K562 (cell line): Measurements from ENCODE around the gene CDK9. TPM values are rescaled to one million over a fixed set of nuclear protein-coding genes. Genes with fewer than 3 reads are reported as not detected.
A peak's percentile ranks its signal among the peaks of the same experiment; 100 is the strongest.

ENCODE experiments used
- ATAC-seq: fragments of 200-7000 bp; cut with Tn5 transposase; 3 replicates; pipeline ENCODE4 v1.9.1; 2020; ENCODE audit warnings: moderate library complexity
- BruUV-seq: library from RNA; stranded (reverse); fragments of 400-500 nt; replicated peaks from 2 replicates; lab custom pipeline; 2021; lab: Mats Ljungman, UMichigan
- CTCF ChIA-PET: fragments of 300-600 bp; formaldehyde crosslinking; extraction: SDS; loops from one replicate; lab custom pipeline; 2021; ENCODE audit warnings: low intra/inter-chr PET ratio; lab: Yijun Ruan, JAX
- POLR2A ChIA-PET: fragments of 300-600, 350-650 bp; sonication (Branson Sonifier 250); formaldehyde crosslinking; extraction: SDS; loops from one replicate; lab custom pipeline; 2021; ENCODE audit warnings: antibody characterized with exemption, inconsistent platforms; lab: Yijun Ruan, JAX
- DNase-seq, 4 experiments: peaks; one replicate each; pipeline versions ENCODE4 v3.0.0 to v3.0.0-alpha.2; 2011 to 2018; ENCODE audit warnings: low spot score in 3 of 4, mixed read lengths in 3 of 4; ENCODE audit errors: extremely low read depth in 1 of 4
- FAIRE-seq: peaks from 2 replicates; lab custom pipeline; 2011; peaks lifted over from hg19 to GRCh38; lab: Jason Lieb, UNC
- H2AFZ ChIP-seq: 2 replicates; pipeline ENCODE4 v1.6.0; 2011; ENCODE audit warnings: low read depth, low read length, control low read depth, inconsistent platforms
- H3K27ac ChIP-seq: fragments of 200-600 bp; 3 replicates; pipeline ENCODE4 v1.8.0; 2011; ENCODE audit warnings: low read depth, mild to moderate bottlenecking, control low read depth, inconsistent platforms, low read length, moderate library complexity, mixed read lengths; ENCODE audit errors: extremely low read depth
- H3K27me3 ChIP-seq, 2 experiments: fragments of 300-600 bp in 1 of 2; 2 replicates in 1 of 2; 3 replicates in 1 of 2; pipeline versions ENCODE4 v1.6.0 to v1.8.0; 2011; ENCODE audit warnings: inconsistent platforms in 2 of 2, low read length in 2 of 2, mild to moderate bottlenecking in 1 of 2, mixed read lengths in 1 of 2, moderate library complexity in 1 of 2; ENCODE audit not compliant: control insufficient read depth in 2 of 2, insufficient read depth in 2 of 2
- H3K36me3 ChIP-seq: fragments of 300-600 bp; 3 replicates; pipeline ENCODE4 v1.8.0; 2011; ENCODE audit warnings: mild to moderate bottlenecking, low read length, inconsistent platforms; ENCODE audit not compliant: control insufficient read depth, insufficient read depth
- H3K4me1 ChIP-seq, 2 experiments: fragments of 200-600 bp in 1 of 2; replicated peaks in 1 of 2; 2 replicates in 1 of 2; 3 replicates in 1 of 2; pipeline versions ENCODE4 v1.5.1 to v1.8.0; 2011; ENCODE audit warnings: inconsistent platforms in 2 of 2, low read length in 2 of 2, mild to moderate bottlenecking in 1 of 2, mixed read lengths in 1 of 2, moderate library complexity in 1 of 2; ENCODE audit not compliant: control insufficient read depth in 2 of 2, insufficient read depth in 2 of 2
- H3K4me2 ChIP-seq: 2 replicates; pipeline ENCODE4 v1.6.1; 2011; ENCODE audit warnings: low read length, control low read depth, inconsistent platforms, mixed read lengths; ENCODE audit not compliant: insufficient read depth
- H3K4me3 ChIP-seq: fragments of 200-600 bp; sonication (generic), shearing (Covaris generic); 2 replicates; pipeline ENCODE4 v1.5.1; 2016; ENCODE audit warnings: control low read depth, inconsistent platforms
- H3K79me2 ChIP-seq: fragments of 200-600 bp; 3 replicates; pipeline ENCODE4 v1.8.0; 2011; ENCODE audit warnings: low read length, inconsistent platforms; ENCODE audit not compliant: control insufficient read depth, insufficient read depth
- H3K9ac ChIP-seq, 2 experiments: 2 replicates each; pipeline versions ENCODE4 v1.6.0 to v1.6.1; 2011; ENCODE audit warnings: low read depth in 2 of 2, low read length in 2 of 2, control low read depth in 1 of 2, inconsistent platforms in 1 of 2, mild to moderate bottlenecking in 1 of 2, mixed read lengths in 1 of 2; ENCODE audit not compliant: insufficient read depth in 1 of 2
- H3K9me1 ChIP-seq: one replicate; pipeline ENCODE4 v1.6.0; 2011; ENCODE audit warnings: inconsistent platforms, mild to moderate bottlenecking, low read length, moderate library complexity; ENCODE audit not compliant: control insufficient read depth, insufficient read depth
- H3K9me3 ChIP-seq: replicated peaks from 2 replicates; pipeline ENCODE4 v1.5.1; 2011; ENCODE audit warnings: low read depth, low read length, inconsistent platforms; ENCODE audit not compliant: control insufficient read depth, insufficient read depth
- H4K20me1 ChIP-seq: replicated peaks from 2 replicates; pipeline ENCODE4 v1.6.1; 2011; ENCODE audit warnings: low read length, inconsistent platforms, mixed read lengths; ENCODE audit not compliant: control insufficient read depth, insufficient read depth
- CBX5 ChIP-seq: IDR thresholded peaks from 2 replicates; pipeline ENCODE4 v1.6.1; 2014; ENCODE audit warnings: low read depth, borderline replicate concordance
- CCAR2 ChIP-seq: fragments of 200-400 bp; formaldehyde crosslinking; IDR thresholded peaks from 2 replicates; pipeline ENCODE4 v1.6.1; 2017; ENCODE audit warnings: mild to moderate bottlenecking, low read depth, low read length
- FOXM1 ChIP-seq, 2 experiments: fragments of 450-650 bp in 1 of 2; sonication (generic) in 1 of 2; formaldehyde crosslinking in 1 of 2; IDR thresholded peaks; 2 replicates each; pipeline versions ENCODE4 v1.6.1 to v1.9.0; 2017 to 2022; ENCODE audit warnings: low read depth in 2 of 2, mild to moderate bottlenecking in 2 of 2, missing genetic modification reagents in 1 of 2, moderate library complexity in 1 of 2
- KLF10 ChIP-seq: fragments of 250-450 bp; sonication (Bioruptor Pico); IDR thresholded peaks from 2 replicates; pipeline ENCODE4 v1.6.1; 2021; ENCODE audit warnings: matching md5 sums
- LARP7 ChIP-seq: fragments of 450-650 bp; IDR thresholded peaks from 2 replicates; pipeline ENCODE4 v1.6.1; 2016
- MAFG ChIP-seq: fragments of 450-650 bp; conservative IDR thresholded peaks from 2 replicates; pipeline ENCODE4 v1.6.1; 2016; ENCODE audit warnings: missing genetic modification characterization, missing compliant biosample characterization
- MTA1 ChIP-seq: fragments of 450-650 bp; IDR thresholded peaks from 2 replicates; pipeline ENCODE4 v1.6.1; 2017; ENCODE audit warnings: borderline replicate concordance
- MTF1 ChIP-seq: fragments of 250-450 bp; sonication (Bioruptor Pico); IDR thresholded peaks from 2 replicates; pipeline ENCODE4 v1.9.0; 2021; ENCODE audit warnings: moderate library complexity, mild to moderate bottlenecking, inconsistent platforms, borderline replicate concordance
- NBN ChIP-seq: fragments of 450-650 bp; IDR thresholded peaks from 2 replicates; pipeline ENCODE4 v1.6.1; 2016; ENCODE audit warnings: low read depth, mild to moderate bottlenecking
- RCOR1 ChIP-seq, 2 experiments: IDR thresholded peaks; 2 replicates each; pipeline ENCODE4 v1.6.1; 2012; ENCODE audit warnings: low read depth in 2 of 2, low read length in 2 of 2, borderline replicate concordance in 1 of 2, improper control_type of control experiment in 1 of 2
- SAFB2 ChIP-seq: fragments of 200-400 bp; formaldehyde crosslinking; IDR thresholded peaks from 2 replicates; pipeline ENCODE4 v1.6.1; 2018; ENCODE audit warnings: borderline replicate concordance, low read length, low read depth, moderate library complexity; ENCODE audit not compliant: severe bottlenecking
- TBP ChIP-seq: optimal IDR thresholded peaks from 2 replicates; pipeline ENCODE3; 2011; ENCODE audit warnings: low read depth, low read length, improper control_type of control experiment
- TOE1 ChIP-seq, 2 experiments: fragments of 450-650 bp in 1 of 2; sonication (generic) in 1 of 2; formaldehyde crosslinking in 1 of 2; IDR thresholded peaks; 2 replicates each; pipeline versions ENCODE4 v1.7.1 to v1.8.0; 2016 to 2022; ENCODE audit warnings: borderline replicate concordance in 2 of 2, mild to moderate bottlenecking in 2 of 2, antibody characterized with exemption in 1 of 2, inconsistent platforms in 1 of 2, low read depth in 1 of 2, missing genetic modification reagents in 1 of 2, moderate library complexity in 1 of 2
- XRCC4 ChIP-seq: IDR thresholded peaks from one replicate; pipeline ENCODE4 v1.6.1; 2011; ENCODE audit not compliant: insufficient read depth, insufficient read length; ENCODE audit errors: extremely low read depth
- ZNF23 ChIP-seq: fragments of 250-450 bp; sonication (Bioruptor Pico); IDR thresholded peaks from 2 replicates; pipeline ENCODE4 v1.4.0; 2020; ENCODE audit warnings: mild to moderate bottlenecking
- ZNF282 ChIP-seq: sonication (generic); formaldehyde crosslinking; IDR thresholded peaks from 2 replicates; pipeline ENCODE4 v1.8.1; 2023; ENCODE audit warnings: missing genetic modification reagents
- WGBS: fragments of 100-300 bp; shearing (Covaris generic); methylation state at CpG from one replicate; pipeline ENCODE4 v1.1.6; 2016; ENCODE audit warnings: low coverage, mixed read lengths; ENCODE audit not compliant: insufficient coverage; ENCODE audit errors: missing lambda C conversion rate; 5-methylcytosine and 5-hydroxymethylcytosine counted together
- in situ Hi-C: fragments of 300-500 bp; cut with MboI; formaldehyde crosslinking; loops from 4 replicates; pipeline ENCODE4 v1.15.0; 2018; ENCODE audit warnings: inconsistent platforms, mixed read lengths
- intact Hi-C: fragments of 100-400 bp; cut with micrococcal nuclease; formaldehyde crosslinking; loops from 2 replicates; pipeline ENCODE4 v1.14.2; 2022
- polyA plus RNA-seq, 8 experiments: library from polyadenylated mRNA; depleted of rRNA in 4 of 8; stranded (reverse) in 5 of 8; unstranded in 3 of 8; fragments of >200 nt; fragmentation: Nextera tagmentation in 2 of 8; fragmentation: Illumina TruSeq in 1 of 8; extraction: Ambion mirVana in 2 of 8; extraction: Trizol in 1 of 8; gene quantifications; 2 replicates each; pipeline versions ENCODE4 v1.2.1 to v1.2.3, GENCODE V29; 2011 to 2014; ENCODE audit warnings: inconsistent platforms in 1 of 8, missing spikeins in 1 of 8
- total RNA-seq, 7 experiments: library from RNA; depleted of rRNA in 6 of 7; stranded (reverse); fragments of >200 nt in 6 of 7; fragmentation: Illumina TruSeq in 2 of 7; extraction: Trizol in 2 of 7; gene quantifications; 2 replicates each; pipeline versions ENCODE4 v1.2.1 to v1.2.3, GENCODE V29; 2011 to 2021; ENCODE audit warnings: low replicate concordance in 1 of 7
- TF ChIP-seq, protein P1 (sequence below): sonication (generic); formaldehyde crosslinking; IDR thresholded peaks from 2 replicates; pipeline ENCODE4 v1.9.0; 2022; ENCODE audit warnings: mild to moderate bottlenecking, missing genetic modification reagents
- TF ChIP-seq, protein P2 (sequence below): sonication (generic); formaldehyde crosslinking; IDR thresholded peaks from 2 replicates; pipeline ENCODE4 v1.8.1; 2023; ENCODE audit warnings: mild to moderate bottlenecking, missing genetic modification reagents
- TF ChIP-seq, protein P3 (sequence below): fragments of 450-650 bp; IDR thresholded peaks from 2 replicates; pipeline ENCODE4 v1.6.1; 2017; ENCODE audit warnings: mild to moderate bottlenecking, moderate library complexity

The CDK9 gene
- total and polyA plus RNA-seq, 9 of the 15 experiments (the other 6 are each of a cell fraction or from before 2014, with no cell fraction given): 4.2 to 78.6 (median 33.0) TPM

DNA sequence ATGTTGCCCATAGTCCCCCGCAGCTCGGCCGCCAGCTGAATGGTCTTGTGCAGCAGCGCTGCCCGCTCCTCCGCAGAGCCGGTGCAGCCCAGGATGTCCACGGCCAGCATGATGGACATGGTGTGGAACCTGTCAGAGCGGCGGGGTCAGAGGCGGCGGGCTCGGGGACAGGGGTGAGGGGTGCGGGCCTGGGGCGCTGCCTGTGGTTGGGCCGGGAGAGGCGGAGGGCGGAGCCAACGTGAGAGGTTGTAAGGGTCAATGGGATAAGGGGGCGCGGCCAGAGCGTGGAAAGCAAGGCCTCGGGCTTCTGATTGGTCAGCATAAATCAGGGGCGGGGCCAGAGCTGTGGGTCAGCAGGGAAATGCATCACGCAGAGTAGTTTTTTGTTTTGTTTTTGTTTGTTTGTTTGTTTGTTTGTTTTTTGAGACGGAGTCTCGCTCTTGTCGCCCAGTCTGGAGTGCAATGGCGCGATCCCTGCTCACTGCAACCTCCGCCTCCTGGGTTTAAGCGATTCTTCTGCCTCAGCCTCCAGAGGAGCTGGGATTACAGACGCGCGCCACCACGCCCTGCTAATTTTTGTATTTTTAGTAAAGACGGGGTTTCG is 43.9 kb upstream of the CDK9 start:
- Histone ChIP-seq H2AFZ (peak overlapping the region; percentile 30), H3K4me2 (peak overlapping the region; percentile 74), H3K36me3 (no peaks in the 10 kb centered on the region), H3K9me3 (no peaks in the 10 kb centered on the region), H3K79me2 (no peaks in the 10 kb centered on the region), H3K9me1 (no peaks in the 10 kb centered on the region), H3K4me1 (peaks cover 15 to 49% of the 10 kb centered on the region in 2 experiments), H3K9ac (peak overlapping the region in 1 of 2 experiments; percentile 70; a peak in 1 of 4 replicates), H3K4me3 (peak overlapping the region; percentile 37), H4K20me1 (no peaks in the 10 kb centered on the region; the same call in 1 of the 2 replicates), H3K27me3 (peaks cover under 1 to 2% of the 10 kb centered on the region in 2 experiments; a peak in 3 of 5 replicates), H3K27ac (no peak overlapping the region)
- peak; percentile 82 for FAIRE-seq
- DNase-seq: peak; percentile 91 to 94 (median 92)
- no TSS peak for BruUV-seq
- CTCF ChIA-PET: interaction anchor here (0.5 kb wide), 1 partner anchor 386 kb away, joined by 3 read pairs; no protein-coding TSS in a partner anchor
- ATAC-seq: peak; percentile 93
- POLR2A ChIA-PET: interaction anchor here (0.5 to 1.5 kb wide), 7 partner anchors 9 to 212 kb away, joined by 3 to 5 read pairs (median 3); no protein-coding TSS in a partner anchor
- intact Hi-C loops: no loop called here
- in situ Hi-C loops: no loop called here
- 20% methylated on average over 27 of the region's 38 CpGs for WGBS
- no peak for TF ChIP-seq CBX5
- no peak for TF ChIP-seq TBP
- TF ChIP-seq FOXM1 (IDR thresholded peaks at IDR 0.05; ENCODE audit: low read depth): no peak
- TF ChIP-seq FOXM1 (CRISPR knock-in tag; IDR thresholded peaks at IDR 0.05; ENCODE audit: low read depth): no peak
- TF ChIP-seq TOE1 (IDR thresholded peaks at IDR 0.05; ENCODE audit: borderline replicate concordance): 0 out of 2 replicates have a peak, but pooled peaks have one; percentile 33
- no peak for TF ChIP-seq TOE1 (CRISPR knock-in tag; IDR thresholded peaks at IDR 0.05; ENCODE audit: borderline replicate concordance, low read depth)
- TF ChIP-seq NBN: no peak
- TF ChIP-seq XRCC4: no peak
- TF ChIP-seq RCOR1 (IDR thresholded peaks at IDR 0.05; ENCODE audit: borderline replicate concordance in 1 of 2, low read depth in 2 of 2, low read length in 2 of 2): no peak
- TF ChIP-seq KLF10: no peak
- no peak for TF ChIP-seq ZNF282 (CRISPR knock-in tag)
- TF ChIP-seq MTA1: no peak
- no peak for TF ChIP-seq MTF1 (CRISPR knock-in tag)
- TF ChIP-seq, protein P1, sequence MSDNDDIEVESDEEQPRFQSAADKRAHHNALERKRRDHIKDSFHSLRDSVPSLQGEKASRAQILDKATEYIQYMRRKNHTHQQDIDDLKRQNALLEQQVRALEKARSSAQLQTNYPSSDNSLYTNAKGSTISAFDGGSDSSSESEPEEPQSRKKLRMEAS: no peak
- TF ChIP-seq LARP7: peak; percentile 73; the same call in 1 of the 2 replicates
- TF ChIP-seq, protein P2, sequence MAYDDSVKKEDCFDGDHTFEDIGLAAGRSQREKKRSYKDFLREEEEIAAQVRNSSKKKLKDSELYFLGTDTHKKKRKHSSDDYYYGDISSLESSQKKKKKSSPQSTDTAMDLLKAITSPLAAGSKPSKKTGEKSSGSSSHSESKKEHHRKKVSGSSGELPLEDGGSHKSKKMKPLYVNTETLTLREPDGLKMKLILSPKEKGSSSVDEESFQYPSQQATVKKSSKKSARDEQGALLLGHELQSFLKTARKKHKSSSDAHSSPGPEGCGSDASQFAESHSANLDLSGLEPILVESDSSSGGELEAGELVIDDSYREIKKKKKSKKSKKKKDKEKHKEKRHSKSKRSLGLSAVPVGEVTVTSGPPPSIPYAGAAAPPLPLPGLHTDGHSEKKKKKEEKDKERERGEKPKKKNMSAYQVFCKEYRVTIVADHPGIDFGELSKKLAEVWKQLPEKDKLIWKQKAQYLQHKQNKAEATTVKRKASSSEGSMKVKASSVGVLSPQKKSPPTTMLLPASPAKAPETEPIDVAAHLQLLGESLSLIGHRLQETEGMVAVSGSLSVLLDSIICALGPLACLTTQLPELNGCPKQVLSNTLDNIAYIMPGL: no peak
- TF ChIP-seq ZNF23 (CRISPR knock-in tag): no peak
- TF ChIP-seq SAFB2: no peak
- TF ChIP-seq, protein P3, sequence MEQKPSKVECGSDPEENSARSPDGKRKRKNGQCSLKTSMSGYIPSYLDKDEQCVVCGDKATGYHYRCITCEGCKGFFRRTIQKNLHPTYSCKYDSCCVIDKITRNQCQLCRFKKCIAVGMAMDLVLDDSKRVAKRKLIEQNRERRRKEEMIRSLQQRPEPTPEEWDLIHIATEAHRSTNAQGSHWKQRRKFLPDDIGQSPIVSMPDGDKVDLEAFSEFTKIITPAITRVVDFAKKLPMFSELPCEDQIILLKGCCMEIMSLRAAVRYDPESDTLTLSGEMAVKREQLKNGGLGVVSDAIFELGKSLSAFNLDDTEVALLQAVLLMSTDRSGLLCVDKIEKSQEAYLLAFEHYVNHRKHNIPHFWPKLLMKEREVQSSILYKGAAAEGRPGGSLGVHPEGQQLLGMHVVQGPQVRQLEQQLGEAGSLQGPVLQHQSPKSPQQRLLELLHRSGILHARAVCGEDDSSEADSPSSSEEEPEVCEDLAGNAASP: no peak
- TF ChIP-seq MAFG (tag): peak; percentile 90
- no peak for TF ChIP-seq CCAR2
